Measurements from ENCODE around the gene UBXN1.
A peak's percentile ranks its signal among the peaks of the same experiment; 100 is the strongest.
"Not testable (repeated sequence)": the region's sequence is repeated elsewhere in the genome, so short reads cannot be mapped to it uniquely, and the experiment has no call there.

Gene UBXN1

GRCh38 chr11:62671608-62672389 is 7.1 kb downstream of the UBXN1 start, which contains the start of the genes LBHD1 and UQCC3:
Gene LBHD1 (minus strand): TSS chr11:62672267. CDS start chr11:62670031, 2,236 bp downstream.
Gene UQCC3 (plus strand): TSS chr11:62671673. CDS start chr11:62671746, 73 bp downstream.
- DNase-seq (ENCODE audit: low read depth), result peak; percentile 87

- DNase-seq (ENCODE audit: low read depth), result no peak
Observed at GRCh38 chr11:62671236-62671607, 7.7 kb downstream of the UBXN1 start.

GRCh38 chr11:62669420-62670161 is 9.3 kb downstream of the UBXN1 start:
- no peak for DNase-seq (ENCODE audit: low read depth)

- DNase-seq (ENCODE audit: low read depth), result no peak
Observed at GRCh38 chr11:62667460-62667859, 11.4 kb downstream of the UBXN1 start.

GRCh38 chr11:62666259-62666926 is 12.5 kb downstream of the UBXN1 start:
- no peak for DNase-seq (ENCODE audit: low read depth)

GRCh38 chr11:62665599-62666258 is 13.1 kb downstream of the UBXN1 start:
- DNase-seq (ENCODE audit: low read depth), result peak; percentile 56

- peak; percentile 94 for DNase-seq (ENCODE audit: low read depth)
Observed at GRCh38 chr11:62665075-62665598, 13.7 kb downstream of the UBXN1 start, which contains the start of the genes C11orf98 and CSKMT. Gene C11orf98 (minus strand): TSS chr11:62665210. CDS start chr11:62665169, 41 bp downstream. Gene CSKMT (plus strand): TSS chr11:62665312. CDS start chr11:62665880, 568 bp downstream.

GRCh38 chr11:62664405-62665074 is 14.3 kb downstream of the UBXN1 start:
- no peak for DNase-seq (ENCODE audit: low read depth)

GRCh38 chr11:62656796-62657429 is 22.0 kb downstream of the UBXN1 start:
- no peak for DNase-seq (ENCODE audit: low read depth)

GRCh38 chr11:62654297-62654696 is 24.6 kb downstream of the UBXN1 start:
- no peak for DNase-seq (ENCODE audit: low read depth)

- no peak for DNase-seq (ENCODE audit: low read depth)
Observed at GRCh38 chr11:62652161-62653006, 26.5 kb downstream of the UBXN1 start.

- not testable (repeated sequence) for DNase-seq (ENCODE audit: low read depth)
Observed at GRCh38 chr11:62650283-62650682, 28.6 kb downstream of the UBXN1 start.

GRCh38 chr11:62649486-62649885 is 29.4 kb downstream of the UBXN1 start:
- no peak for DNase-seq (ENCODE audit: low read depth)

GRCh38 chr11:62648967-62649364 is 29.9 kb downstream of the UBXN1 start:
- no peak for DNase-seq (ENCODE audit: low read depth)

- no peak for DNase-seq (ENCODE audit: low read depth)
Observed at GRCh38 chr11:62648185-62648966, 30.5 kb downstream of the UBXN1 start.

- DNase-seq (ENCODE audit: low read depth), result no peak
Observed at GRCh38 chr11:62647609-62648005, 31.3 kb downstream of the UBXN1 start.

GRCh38 chr11:62646825-62647608 is 31.9 kb downstream of the UBXN1 start:
- DNase-seq (ENCODE audit: low read depth), result no peak
